22Rv1 (cell line): ENCODE results near the gene SELENOF.
"Not testable (repeated sequence)": the region's sequence is repeated elsewhere in the genome, so short reads cannot be mapped to it uniquely, and the experiment has no call there.

Experiments
- H3K27ac ChIP-seq: fragments of 450-650 bp; 2 replicates; pipeline ENCODE4 v1.5.1; 2017
- CTCF ChIP-seq: fragments of 450-650 bp; IDR thresholded peaks from 2 replicates; pipeline ENCODE4 v1.5.1; 2017; ENCODE audit warnings: mild to moderate bottlenecking
- ZFX ChIP-seq: fragments of 450-650 bp; IDR thresholded peaks from 2 replicates; pipeline ENCODE4 v1.6.1; 2017; ENCODE audit warnings: antibody characterized with exemption, borderline replicate concordance

Gene SELENOF

GRCh38 chr1:86906419-86906818 is 7.5 kb downstream of the SELENOF start:
- no peak overlapping the region for H3K27ac ChIP-seq
- TF ChIP-seq ZFX = no peak
- TF ChIP-seq CTCF = no peak

GRCh38 chr1:86905875-86906274 is 8.1 kb downstream of the SELENOF start:
- H3K27ac ChIP-seq = no peak overlapping the region
- TF ChIP-seq ZFX (no peak), CTCF (no peak)

- not testable (repeated sequence) for H3K27ac ChIP-seq
Observed at GRCh38 chr1:86899401-86899800, 14.5 kb downstream of the SELENOF start.

GRCh38 chr1:86888327-86888726 is 25.6 kb downstream of the SELENOF start:
- TF ChIP-seq ZFX (no peak), CTCF (no peak)
- no peak overlapping the region for H3K27ac ChIP-seq

GRCh38 chr1:86887479-86888162 is 26.3 kb downstream of the SELENOF start:
- H3K27ac ChIP-seq = no peak overlapping the region
- no peak for TF ChIP-seq ZFX
- TF ChIP-seq CTCF = no peak

GRCh38 chr1:86875722-86876121 is 38.2 kb downstream of the SELENOF start:
- no peak overlapping the region for H3K27ac ChIP-seq
- no peak for TF ChIP-seq ZFX
- no peak for TF ChIP-seq CTCF

- no peak overlapping the region for H3K27ac ChIP-seq
- TF ChIP-seq ZFX = no peak
Observed at GRCh38 chr1:86872086-86872485, 41.8 kb downstream of the SELENOF start.

- TF ChIP-seq CTCF = no peak
- TF ChIP-seq ZFX = no peak
- H3K27ac ChIP-seq = peak overlapping the region; percentile 42
Observed at GRCh38 chr1:86871001-86871400, 42.9 kb downstream of the SELENOF start.
